Neural progenitor cell (in vitro differentiated cells): ENCODE data around the gene SNAPIN. TPM values are rescaled to one million over a fixed set of nuclear protein-coding genes. Genes with fewer than 3 reads are reported as not detected.

Experiments
- DNase-seq: peaks from one replicate; pipeline ENCODE4 v3.0.0-alpha.2; 2016; ENCODE audit warnings: low spot score
- H2AFZ ChIP-seq: fragments of 200-600 bp; sonication (generic); replicated peaks from 2 replicates; pipeline ENCODE4 v1.6.1; 2016; ENCODE audit warnings: antibody characterized with exemption
- H3F3A ChIP-seq: fragments of 200-600 bp; sonication (generic); 2 replicates; pipeline ENCODE4 v1.6.1; 2016; ENCODE audit warnings: antibody characterized with exemption, low read depth
- H3K27ac ChIP-seq: fragments of 200-600 bp; sonication (generic); 2 replicates; pipeline ENCODE4 v1.5.1; 2016; ENCODE audit warnings: mild to moderate bottlenecking
- H3K27me3 ChIP-seq: fragments of 200-600 bp; sonication (generic); 2 replicates; pipeline ENCODE4 v1.6.1; 2016; ENCODE audit warnings: mild to moderate bottlenecking, moderate library complexity
- H3K36me3 ChIP-seq: fragments of 200-600 bp; sonication (generic); 2 replicates; pipeline ENCODE4 v1.5.1; 2016
- H3K4me1 ChIP-seq: fragments of 200-600 bp; sonication (generic); 2 replicates; pipeline ENCODE4 v1.6.1; 2016; ENCODE audit warnings: mixed run types
- H3K4me2 ChIP-seq: fragments of 200-600 bp; sonication (generic); 2 replicates; pipeline ENCODE4 v1.6.1; 2016
- H3K4me3 ChIP-seq: fragments of 200-600 bp; sonication (generic); 2 replicates; pipeline ENCODE4 v1.5.1; 2016
- H3K79me2 ChIP-seq: fragments of 200-600 bp; sonication (generic); 2 replicates; pipeline ENCODE4 v1.6.1; 2016; ENCODE audit warnings: low read depth
- H3K9ac ChIP-seq: fragments of 200-600 bp; sonication (generic); 2 replicates; pipeline ENCODE4 v1.6.1; 2016
- H3K9me3 ChIP-seq: fragments of 200-600 bp; sonication (generic); 2 replicates; pipeline ENCODE4 v1.5.1; 2016; ENCODE audit warnings: low read depth
- H4K20me1 ChIP-seq: fragments of 200-600 bp; sonication (generic); 2 replicates; pipeline ENCODE4 v1.6.1; 2016; ENCODE audit warnings: low read depth
- H3K27ac Mint-ChIP-seq: 3 replicates; pipeline ENCODE4 v1.8.0; 2021; ENCODE audit warnings: mixed read lengths
- H3K27me3 Mint-ChIP-seq: 2 replicates; pipeline ENCODE4 v1.8.0; 2022; ENCODE audit warnings: low read depth, mild to moderate bottlenecking, inconsistent platforms, moderate library complexity, mixed read lengths; ENCODE audit not compliant: insufficient read depth
- H3K36me3 Mint-ChIP-seq: 3 replicates; pipeline ENCODE4 v1.8.0; 2021; ENCODE audit warnings: mixed read lengths
- H3K4me1 Mint-ChIP-seq: 3 replicates; pipeline ENCODE4 v1.8.0; 2021; ENCODE audit warnings: mixed read lengths
- H3K4me3 Mint-ChIP-seq: 3 replicates; pipeline ENCODE4 v1.8.0; 2021; ENCODE audit warnings: mild to moderate bottlenecking, moderate library complexity, mixed read lengths
- H3K9me3 Mint-ChIP-seq: 3 replicates; pipeline ENCODE4 v1.8.0; 2020; ENCODE audit warnings: mixed read lengths
- CTCF ChIP-seq: fragments of 200-600 bp; sonication (generic); IDR thresholded peaks from 2 replicates; pipeline ENCODE4 v1.5.1; 2017; ENCODE audit warnings: antibody characterized with exemption, mild to moderate bottlenecking
- EZH2 ChIP-seq: fragments of 200-600 bp; sonication (generic); IDR thresholded peaks from 2 replicates; pipeline ENCODE4 v1.6.1; 2017; ENCODE audit warnings: antibody characterized with exemption, mild to moderate bottlenecking, moderate library complexity
- EZH2phosphoT487 ChIP-seq: fragments of 200-600 bp; sonication (generic); IDR thresholded peaks from 2 replicates; pipeline ENCODE4 v1.6.1; 2017; ENCODE audit warnings: antibody characterized with exemption
- total RNA-seq: library from RNA; depleted of rRNA; stranded (reverse); fragments of >200 nt; gene quantifications from 2 replicates; pipeline ENCODE4 v1.2.3, GENCODE V29; 2015; ENCODE audit warnings: low replicate concordance

SNAPIN gene
- total RNA-seq, 1 donor from 2014 or later, result 52.4 TPM

GRCh38 chr1:153612111-153612754 lies 46.3 kb upstream of the SNAPIN start:
- Histone ChIP-seq H3K36me3 (no peaks in the 10 kb centered on the region), H3K79me2 (no peaks in the 10 kb centered on the region), H3K4me2 (peak overlapping the region; percentile 67), H3K9ac (no peak overlapping the region), H3K27me3 (no peaks in the 10 kb centered on the region), H2AFZ (peak overlapping the region; percentile 85), H4K20me1 (no peaks in the 10 kb centered on the region), H3K27ac (no peak overlapping the region), H3K4me1 (peaks cover 31% of the 10 kb centered on the region), H3K9me3 (no peaks in the 10 kb centered on the region), H3F3A (no peaks in the 10 kb centered on the region), H3K4me3 (peak overlapping the region; percentile 27)
- no peaks in the 10 kb centered on the region for H3K9me3 Mint-ChIP-seq
- H3K4me3 Mint-ChIP-seq, result no peak overlapping the region
- peak overlapping the region; percentile 29 for H3K27ac Mint-ChIP-seq
- no peaks in the 10 kb centered on the region for H3K36me3 Mint-ChIP-seq
- peaks cover 10% of the 10 kb centered on the region for H3K27me3 Mint-ChIP-seq
- DNase-seq, result no peak
- TF ChIP-seq EZH2phosphoT487, result no peak
- no peak for TF ChIP-seq EZH2
- no peak for TF ChIP-seq CTCF
- peaks cover 24% of the 10 kb centered on the region for H3K4me1 Mint-ChIP-seq

DNA sequence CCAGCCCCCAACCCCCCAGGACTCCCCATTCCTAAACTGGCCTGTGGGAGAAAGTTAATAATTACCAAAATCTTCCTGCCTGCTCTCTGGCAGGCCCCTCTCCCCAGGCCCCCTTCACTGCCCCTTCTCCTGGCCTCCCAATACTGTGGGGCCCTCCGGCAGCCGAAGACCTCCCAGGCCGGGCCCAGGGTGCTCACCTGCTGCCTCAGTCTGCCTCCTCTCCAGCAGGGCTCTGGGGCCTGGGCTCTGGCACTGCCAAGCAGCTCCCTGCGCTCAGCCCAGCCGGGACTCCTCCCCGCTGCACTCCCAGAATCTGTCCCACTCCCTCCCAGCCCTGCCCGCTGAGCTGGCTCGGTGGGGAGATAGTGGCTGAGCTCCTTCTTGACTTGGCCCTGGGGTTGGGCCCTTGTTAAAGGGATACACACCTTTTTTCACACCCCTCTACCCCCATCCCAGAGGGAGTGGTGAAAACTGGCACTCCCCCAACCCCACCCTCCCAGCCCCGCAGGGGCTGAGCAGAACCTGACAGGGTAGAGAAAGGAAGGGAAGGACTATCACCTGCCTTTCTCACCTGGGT lies 45.7 kb upstream of the SNAPIN start, which contains the start of gene S100A16:
Gene S100A16, minus strand, starts transcription at position 383 of the 577 bp plus-strand sequence. CDS start 4,986 bp downstream, outside the sequence.
- Histone ChIP-seq H4K20me1 (no peaks in the 10 kb centered on the region), H2AFZ (peak within 1 kb of the TSS; percentile 85), H3K27ac (no peak within 1 kb of the TSS), H3K79me2 (no peaks in the 10 kb centered on the region), H3K9me3 (no peaks in the 10 kb centered on the region), H3K4me3 (peak within 1 kb of the TSS; percentile 27), H3F3A (no peaks in the 10 kb centered on the region), H3K4me2 (peak within 1 kb of the TSS; percentile 67), H3K36me3 (no peaks in the 10 kb centered on the region), H3K27me3 (no peaks in the 10 kb centered on the region), H3K4me1 (peaks cover 31% of the 10 kb centered on the region), H3K9ac (no peak within 1 kb of the TSS)
- H3K27ac Mint-ChIP-seq, result peak within 1 kb of the TSS; percentile 33
- H3K36me3 Mint-ChIP-seq, result no peaks in the 10 kb centered on the region
- DNase-seq, result no peak
- H3K9me3 Mint-ChIP-seq, result no peaks in the 10 kb centered on the region
- H3K4me1 Mint-ChIP-seq, result peaks cover 24% of the 10 kb centered on the region
- no peak within 1 kb of the TSS for H3K4me3 Mint-ChIP-seq
- TF ChIP-seq CTCF (no peak), EZH2phosphoT487 (no peak), EZH2 (no peak)
- H3K27me3 Mint-ChIP-seq, result peaks cover 10% of the 10 kb centered on the region

- Histone ChIP-seq H3K27ac (no peak overlapping the region), H3K4me1 (peaks cover 29% of the 10 kb centered on the region), H3K9me3 (no peaks in the 10 kb centered on the region), H3K79me2 (no peaks in the 10 kb centered on the region), H3K27me3 (no peaks in the 10 kb centered on the region), H4K20me1 (no peaks in the 10 kb centered on the region), H3F3A (no peaks in the 10 kb centered on the region), H2AFZ (no peak overlapping the region), H3K36me3 (no peaks in the 10 kb centered on the region), H3K4me3 (no peak overlapping the region), H3K9ac (no peak overlapping the region), H3K4me2 (no peak overlapping the region)
- Mint-ChIP-seq H3K36me3 (peaks cover under 1% of the 10 kb centered on the region), H3K27me3 (peaks cover 10% of the 10 kb centered on the region), H3K4me1 (peaks cover 21% of the 10 kb centered on the region), H3K4me3 (no peak overlapping the region), H3K27ac (peak overlapping the region; percentile 33), H3K9me3 (no peaks in the 10 kb centered on the region)
- TF ChIP-seq EZH2 (no peak), EZH2phosphoT487 (no peak), CTCF (no peak)
- DNase-seq, result no peak
Measured at GRCh38 chr1:153613406-153613805, 45.1 kb upstream of the SNAPIN start.
